GM12878 (cell line): ENCODE measurements around the gene LILRB5. TPM values are rescaled to one million over a fixed set of nuclear protein-coding genes. Genes with fewer than 3 reads are reported as not detected.

Source experiments
- ATAC-seq: fragments of 200-7000 bp; cut with Tn5 transposase; 3 replicates; pipeline ENCODE4 v1.9.1; 2020; ENCODE audit warnings: mild to moderate bottlenecking, moderate library complexity
- Bru-seq: library from RNA; stranded (reverse); fragments of 400-500 nt; gene quantifications from one replicate; lab custom pipeline; 2021; lab: Mats Ljungman, UMichigan
- BruChase-seq, 2 experiments: library from RNA; stranded (reverse); fragments of 400-500 nt; gene quantifications; one replicate each; lab custom pipeline; 2021; lab: Mats Ljungman, UMichigan
- BruUV-seq: library from RNA; stranded (reverse); fragments of 400-500 nt; replicated peaks from 2 replicates; lab custom pipeline; 2021; lab: Mats Ljungman, UMichigan
- CTCF ChIA-PET: fragments of 300-600 bp; sonication (Branson Sonifier 250); formaldehyde crosslinking; extraction: SDS; loops from one replicate; lab custom pipeline; 2021; ENCODE audit warnings: inconsistent platforms; lab: Yijun Ruan, JAX
- POLR2A ChIA-PET: fragments of 350-600 bp; formaldehyde crosslinking; extraction: SDS; loops from one replicate; lab custom pipeline; 2021; ENCODE audit warnings: inconsistent platforms; lab: Charles Lee
- RAD21 ChIA-PET: fragments of 300-600 bp; sonication (Branson Sonifier 250); formaldehyde crosslinking; loops from one replicate; lab custom pipeline; 2023; ENCODE audit warnings: antibody characterized with exemption; ENCODE audit not compliant: unreplicated experiment; lab: Charles Lee
- SMC1A ChIA-PET: fragments of 300-600 bp; sonication (Branson Sonifier 250); formaldehyde crosslinking; loops from one replicate; lab custom pipeline; 2023; ENCODE audit not compliant: unreplicated experiment, uncharacterized antibody; lab: Charles Lee
- DNase-seq: peaks from one replicate; pipeline ENCODE4 v3.0.0-alpha.2; 2011; ENCODE audit warnings: low read depth, low spot score
- FAIRE-seq: peaks from 3 replicates; lab custom pipeline; 2011; peaks lifted over from hg19 to GRCh38; lab: Jason Lieb, UNC
- H2AFZ ChIP-seq: 2 replicates; pipeline ENCODE4 v1.6.0; 2011; ENCODE audit warnings: low read depth, low read length, control low read depth; ENCODE audit not compliant: control insufficient read depth
- H3K27ac ChIP-seq: 2 replicates; pipeline ENCODE4 v1.5.1; 2011; ENCODE audit warnings: control low read depth; ENCODE audit not compliant: control insufficient read depth, insufficient read depth
- H3K27me3 ChIP-seq, 2 experiments: replicated peaks in 1 of 2; 2 replicates each; pipeline versions ENCODE4 v1.6.0 to v1.6.1; 2011; ENCODE audit warnings: low read length in 1 of 2; ENCODE audit not compliant: control insufficient read depth in 2 of 2, insufficient read depth in 2 of 2
- H3K36me3 ChIP-seq, 2 experiments: 2 replicates each; pipeline ENCODE4 v1.5.1; 2011; ENCODE audit warnings: low read length in 1 of 2; ENCODE audit not compliant: control insufficient read depth in 2 of 2, insufficient read depth in 2 of 2
- H3K4me1 ChIP-seq: 2 replicates; pipeline ENCODE4 v1.6.1; 2011; ENCODE audit warnings: mild to moderate bottlenecking, low read length, moderate library complexity, mixed read lengths; ENCODE audit not compliant: control insufficient read depth, insufficient read depth
- H3K4me2 ChIP-seq: 2 replicates; pipeline ENCODE4 v1.6.0; 2011; ENCODE audit warnings: control low read depth; ENCODE audit not compliant: control insufficient read depth, insufficient read depth
- H3K4me3 ChIP-seq: fragments of 200-600 bp; sonication (generic); 2 replicates; pipeline ENCODE4 v1.5.1; 2016
- H3K79me2 ChIP-seq: 2 replicates; pipeline ENCODE4 v1.6.0; 2011; ENCODE audit warnings: low read length; ENCODE audit not compliant: control insufficient read depth, insufficient read depth
- H3K9ac ChIP-seq: 2 replicates; pipeline ENCODE4 v1.8.0; 2011; ENCODE audit warnings: low read length, control low read depth, mixed read lengths; ENCODE audit not compliant: control insufficient read depth, insufficient read depth
- H3K9me3 ChIP-seq: replicated peaks from 3 replicates; pipeline ENCODE4 v1.5.1; 2011; ENCODE audit warnings: mild to moderate bottlenecking, low read length; ENCODE audit not compliant: control insufficient read depth, insufficient read depth
- H4K20me1 ChIP-seq: 2 replicates; pipeline ENCODE4 v1.6.0; 2011; ENCODE audit not compliant: control insufficient read depth, insufficient read depth
- NR2F1 ChIP-seq: fragments of 450-650 bp; conservative IDR thresholded peaks from 2 replicates; pipeline ENCODE4 v1.6.1; 2017; ENCODE audit warnings: mild to moderate bottlenecking
- ZBTB40 ChIP-seq: fragments of 450-650 bp; IDR thresholded peaks from 2 replicates; pipeline ENCODE4 v1.6.1; 2016; ENCODE audit warnings: mild to moderate bottlenecking, moderate library complexity, borderline replicate concordance
- ZNF24 ChIP-seq: fragments of 450-650 bp; IDR thresholded peaks from 2 replicates; pipeline ENCODE4 v1.6.1; 2017; ENCODE audit warnings: antibody characterized with exemption, mild to moderate bottlenecking
- ZZZ3 ChIP-seq: IDR thresholded peaks from 2 replicates; pipeline ENCODE4 v1.6.1; 2011; ENCODE audit warnings: low read depth; ENCODE audit not compliant: control insufficient read depth, insufficient read length
- WGBS: methylation state at CpG from one replicate; pipeline ENCODE4 v1.1.6; 2016; ENCODE audit warnings: low lambda C conversion rate; ENCODE audit not compliant: insufficient replicate concordance, insufficient coverage; ENCODE audit errors: missing lambda C conversion rate; 5-methylcytosine and 5-hydroxymethylcytosine counted together
- in situ Hi-C: fragments of 300-500 bp; cut with MboI; formaldehyde crosslinking; loops from 9 replicates; pipeline ENCODE4 v1.14.3; 2018; ENCODE audit warnings: mixed read lengths
- intact Hi-C: fragments of 100-400 bp; cut with micrococcal nuclease; formaldehyde crosslinking; loops from one replicate; pipeline ENCODE4 v1.14.2; 2022; ENCODE audit not compliant: unreplicated experiment
- long read RNA-seq, 2 experiments: library from polyadenylated mRNA; unstranded; transcript quantifications; one replicate each; pipeline ENCODE4 v2.0.0, GENCODE V29; 2019 to 2020
- polyA minus RNA-seq, 3 experiments: library from RNA; depleted of rRNA, polyadenylated mRNA; stranded (reverse); fragments of >200 nt; gene quantifications; 2 replicates each; pipeline ENCODE4 v1.2.3, GENCODE V29; 2011
- polyA plus RNA-seq, 11 experiments: library from polyadenylated mRNA; depleted of rRNA in 4 of 11; unstranded in 6 of 11; stranded (reverse) in 5 of 11; fragments of >200 nt; fragmentation: Nextera tagmentation in 4 of 11; fragmentation: Illumina TruSeq in 1 of 11; extraction: Ambion mirVana in 4 of 11; extraction: Trizol in 1 of 11; gene quantifications; 1 replicate in 1 of 11; 2 replicates in 10 of 11; pipeline versions ENCODE4 v1.2.1 to v1.2.3, GENCODE V29; 2011 to 2016; ENCODE audit warnings: inconsistent platforms in 2 of 11, missing spikeins in 2 of 11, low read depth in 1 of 11
- total RNA-seq, 4 experiments: library from RNA; depleted of rRNA in 3 of 4; stranded (reverse); fragments of >200 nt in 3 of 4; fragmentation: Illumina TruSeq in 1 of 4; extraction: Trizol in 1 of 4; gene quantifications; 2 replicates each; pipeline versions ENCODE4 v1.2.1 to v1.2.3, GENCODE V29; 2013 to 2021
- TF ChIP-seq, protein P1 (sequence below): IDR thresholded peaks from 2 replicates; pipeline ENCODE4 v1.6.1; 2011; ENCODE audit warnings: low read depth, low read length, improper control_type of control experiment, borderline replicate concordance
- TF ChIP-seq, protein P2 (sequence below): fragments of 450-650 bp; formaldehyde crosslinking; IDR thresholded peaks from 2 replicates; pipeline ENCODE4 v1.4.0; 2022; ENCODE audit warnings: mild to moderate bottlenecking, moderate library complexity

The LILRB5 gene
- total RNA-seq (2013; cell fraction: nucleolus; rRNA removed): not detected in 2 replicates
- total RNA-seq (2014; rRNA removed): not detected in 2 replicates
- total RNA-seq (2014; rRNA removed; fragmentation: Illumina TruSeq; extraction: Trizol): not detected in 2 replicates
- total RNA-seq (2021): 0.05 and 0.13 TPM in 2 replicates
- not detected for polyA plus RNA-seq (2011; ENCODE audit: low read depth)
- polyA plus RNA-seq (2011; rRNA removed): 0.01 TPM in 1 of 2 replicates, not detected in the other
- polyA plus RNA-seq (2011; cell fraction: cytosol; rRNA removed): not detected in 2 replicates
- polyA plus RNA-seq (2011; cell fraction: nucleus; rRNA removed): 0.01 and 0.10 TPM in 2 replicates
- polyA plus RNA-seq (2012): 0.08 TPM in 1 of 2 replicates, not detected in the other
- polyA plus RNA-seq (2014; fragmentation: Illumina TruSeq; extraction: Trizol): not detected in 2 replicates
- not detected for polyA plus RNA-seq (2014; fragmentation: Nextera tagmentation; extraction: Ambion mirVana)
- polyA plus RNA-seq (2014; rRNA removed): not detected in 2 replicates
- not detected for polyA plus RNA-seq (2016; fragmentation: Nextera tagmentation; extraction: Ambion mirVana)
- polyA minus RNA-seq (2011; rRNA and poly(A)+ RNA removed): not detected in 2 replicates
- not detected in 2 replicates for polyA minus RNA-seq (2011; cell fraction: cytosol; rRNA and poly(A)+ RNA removed)
- not detected in 2 replicates for polyA minus RNA-seq (2011; cell fraction: nucleus; rRNA and poly(A)+ RNA removed)
- not detected for Bru-seq, nascent RNA
- not detected for BruChase-seq, experiment 1, labeled RNA remaining after a 6-hour chase
- not detected for BruChase-seq, experiment 2, labeled RNA remaining after a 2-hour chase
- long read RNA-seq, experiment 1: 0 reads
- long read RNA-seq, experiment 2: 0 reads

GRCh38 chr19:54257116-54257480 is at the start of gene LILRB5:
LILRB5 (minus strand) TSS chr19:54257273; CDS start chr19:54257193, 80 bp downstream.
- Histone ChIP-seq H3K9me3 (no peaks in the 10 kb centered on the region), H3K4me1 (no peaks in the 10 kb centered on the region), H3K4me2 (no peak within 1 kb of the TSS), H2AFZ (no peak within 1 kb of the TSS), H3K79me2 (no peaks in the 10 kb centered on the region), H4K20me1 (no peaks in the 10 kb centered on the region), H3K27me3 (0 out of 4 replicates have a peak, but pooled peaks cover 0 to 4% of the 10 kb centered on the region in 2 experiments), H3K27ac (no peak within 1 kb of the TSS), H3K36me3 (no peaks in the 10 kb centered on the region), H3K9ac (no peak within 1 kb of the TSS)
- no TSS peak for BruUV-seq
- 16% methylated on average over 9 of the region's 9 CpGs for WGBS
- FAIRE-seq (no peak), ATAC-seq (no peak)
- intact Hi-C loops: no loop called here
- RAD21 ChIA-PET: interaction anchor here (0.6 kb wide), 1 partner anchor 28 kb away, joined by 4 read pairs; no protein-coding TSS in a partner anchor
- SMC1A ChIA-PET: interaction anchor here (0.7 to 1.9 kb wide), 2 partner anchors 9 to 10 kb away, joined by 3 to 4 read pairs; no protein-coding TSS in a partner anchor
- POLR2A ChIA-PET: no interaction called here
- in situ Hi-C loops: no loop called here
- CTCF ChIA-PET: interaction anchor here (2.8 kb wide), 1 partner anchor 9 kb away, joined by 20 read pairs; no protein-coding TSS in a partner anchor
- TF ChIP-seq NR2F1: no peak
- TF ChIP-seq, protein P1, sequence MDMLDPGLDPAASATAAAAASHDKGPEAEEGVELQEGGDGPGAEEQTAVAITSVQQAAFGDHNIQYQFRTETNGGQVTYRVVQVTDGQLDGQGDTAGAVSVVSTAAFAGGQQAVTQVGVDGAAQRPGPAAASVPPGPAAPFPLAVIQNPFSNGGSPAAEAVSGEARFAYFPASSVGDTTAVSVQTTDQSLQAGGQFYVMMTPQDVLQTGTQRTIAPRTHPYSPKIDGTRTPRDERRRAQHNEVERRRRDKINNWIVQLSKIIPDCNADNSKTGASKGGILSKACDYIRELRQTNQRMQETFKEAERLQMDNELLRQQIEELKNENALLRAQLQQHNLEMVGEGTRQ: no peak
- TF ChIP-seq, protein P2, sequence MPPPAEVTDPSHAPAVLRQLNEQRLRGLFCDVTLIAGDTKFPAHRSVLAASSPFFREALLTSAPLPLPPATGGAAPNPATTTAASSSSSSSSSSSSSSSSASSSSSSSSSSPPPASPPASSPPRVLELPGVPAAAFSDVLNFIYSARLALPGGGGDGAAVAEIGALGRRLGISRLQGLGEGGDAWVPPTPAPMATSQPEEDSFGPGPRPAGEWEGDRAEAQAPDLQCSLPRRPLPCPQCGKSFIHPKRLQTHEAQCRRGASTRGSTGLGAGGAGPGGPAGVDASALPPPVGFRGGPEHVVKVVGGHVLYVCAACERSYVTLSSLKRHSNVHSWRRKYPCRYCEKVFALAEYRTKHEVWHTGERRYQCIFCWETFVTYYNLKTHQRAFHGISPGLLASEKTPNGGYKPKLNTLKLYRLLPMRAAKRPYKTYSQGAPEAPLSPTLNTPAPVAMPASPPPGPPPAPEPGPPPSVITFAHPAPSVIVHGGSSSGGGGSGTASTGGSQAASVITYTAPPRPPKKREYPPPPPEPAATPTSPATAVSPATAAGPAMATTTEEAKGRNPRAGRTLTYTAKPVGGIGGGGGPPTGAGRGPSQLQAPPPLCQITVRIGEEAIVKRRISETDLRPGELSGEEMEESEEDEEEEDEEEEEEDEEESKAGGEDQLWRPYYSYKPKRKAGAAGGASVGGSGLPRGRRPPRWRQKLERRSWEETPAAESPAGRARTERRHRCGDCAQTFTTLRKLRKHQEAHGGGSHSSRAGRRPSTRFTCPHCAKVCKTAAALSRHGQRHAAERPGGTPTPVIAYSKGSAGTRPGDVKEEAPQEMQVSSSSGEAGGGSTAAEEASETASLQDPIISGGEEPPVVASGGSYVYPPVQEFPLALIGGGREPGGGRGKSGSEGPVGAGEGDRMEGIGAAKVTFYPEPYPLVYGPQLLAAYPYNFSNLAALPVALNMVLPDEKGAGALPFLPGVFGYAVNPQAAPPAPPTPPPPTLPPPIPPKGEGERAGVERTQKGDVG (CRISPR knock-in tag): no peak
- TF ChIP-seq ZZZ3: no peak
- TF ChIP-seq ZBTB40: no peak
- no peak for TF ChIP-seq ZNF24
- TF ChIP-seq, all 136 proteins: peak for 0
- DNase-seq: no peak
- H3K4me3 ChIP-seq: no peak within 1 kb of the TSS
